HT-29 (cell line): ENCODE results near the gene UNC13D. TPM values are rescaled to one million over a fixed set of nuclear protein-coding genes. Genes with fewer than 3 reads are reported as not detected.
"Not testable (repeated sequence)": the region's sequence is repeated elsewhere in the genome, so short reads cannot be mapped to it uniquely, and the experiment has no call there.

Experiments used
- DNase-seq: peaks from one replicate; pipeline ENCODE4 v3.0.0-alpha.2; 2015; ENCODE audit warnings: low spot score
- total RNA-seq: library from RNA; depleted of rRNA; stranded (reverse); fragments of >200 nt; shearing (Covaris generic); gene quantifications from 2 replicates; pipeline ENCODE4 v1.2.3, GENCODE V29; 2014

Gene UNC13D
- total RNA-seq, 1 experiment from 2014 or later = 37.5 TPM

- no peak for DNase-seq
These were observed 22.7 kb downstream of the UNC13D start for GRCh38 chr17:75821552-75821951.

DNA sequence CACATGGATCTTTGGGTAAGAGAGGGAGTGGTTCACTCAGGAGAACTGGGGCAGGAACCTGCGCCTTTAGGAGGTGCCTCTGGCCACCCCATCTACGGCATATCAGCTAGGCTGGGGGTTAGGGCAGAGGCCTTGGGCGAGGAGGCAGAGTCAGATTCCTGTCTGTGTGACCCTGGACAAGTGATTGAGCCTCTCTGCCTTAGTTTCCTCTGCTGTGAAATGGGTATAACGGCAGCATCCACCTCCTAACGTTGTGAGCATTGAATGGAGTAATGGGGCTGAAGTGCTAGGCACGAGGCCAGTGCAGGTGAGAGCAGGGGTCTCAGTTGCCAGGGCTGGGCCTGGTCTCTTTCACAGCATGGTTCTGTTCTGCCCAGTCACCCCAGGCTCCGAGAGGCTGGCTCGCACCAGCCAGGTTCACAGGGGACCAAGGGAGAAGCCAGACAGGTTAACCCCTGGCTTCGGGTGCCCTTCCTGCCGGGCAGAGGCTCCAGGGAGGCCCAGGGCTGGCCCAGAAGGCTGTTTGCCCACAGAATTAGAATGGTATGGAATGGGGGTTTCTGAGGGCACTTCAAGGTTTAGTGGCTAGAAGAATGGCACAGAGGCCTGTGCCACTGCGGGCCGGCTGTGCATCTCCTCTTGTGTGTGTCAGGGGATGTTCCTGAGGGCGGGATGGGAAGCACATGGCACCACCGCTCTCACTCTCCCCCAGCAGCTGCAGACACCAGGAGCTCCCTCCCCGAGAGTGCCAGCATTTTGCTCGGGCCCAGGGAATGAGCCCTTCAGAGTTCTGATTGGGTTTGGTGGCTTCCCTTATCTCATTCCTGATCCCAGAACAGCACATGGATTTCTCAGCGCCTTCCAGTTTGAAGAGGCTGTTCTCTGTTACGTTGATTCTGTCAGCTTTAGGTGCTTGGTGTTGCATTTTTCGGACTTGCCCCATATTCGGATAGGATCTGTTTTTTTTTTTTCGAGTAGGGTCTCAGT is 23.8 kb downstream of the UNC13D start:
- DNase-seq = no peak

GRCh38 chr17:75819678-75820077 is 24.5 kb downstream of the UNC13D start:
- no peak for DNase-seq

DNA sequence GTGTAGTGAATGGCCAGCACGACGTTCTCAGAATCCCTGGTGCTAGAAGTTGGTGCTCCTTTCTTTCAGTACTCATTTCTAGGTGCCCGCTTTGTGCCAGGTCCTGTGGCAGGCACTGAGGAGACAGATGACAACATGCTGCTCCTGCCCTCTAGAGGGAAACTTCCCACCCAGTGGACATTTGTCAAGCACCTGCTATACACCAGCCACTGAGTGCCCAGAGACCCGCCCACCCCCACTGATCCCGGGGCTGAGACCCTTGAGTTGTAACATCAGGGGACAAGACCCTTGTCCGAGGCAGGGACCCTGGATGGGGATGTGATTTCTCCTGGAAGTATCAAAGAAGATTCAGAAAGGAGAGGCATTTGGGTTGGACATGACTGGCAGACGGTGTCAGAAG is 25.1 kb downstream of the UNC13D start:
- DNase-seq = no peak

- no peak for DNase-seq
These were observed 25.8 kb downstream of the UNC13D start for GRCh38 chr17:75818326-75818885.

DNA sequence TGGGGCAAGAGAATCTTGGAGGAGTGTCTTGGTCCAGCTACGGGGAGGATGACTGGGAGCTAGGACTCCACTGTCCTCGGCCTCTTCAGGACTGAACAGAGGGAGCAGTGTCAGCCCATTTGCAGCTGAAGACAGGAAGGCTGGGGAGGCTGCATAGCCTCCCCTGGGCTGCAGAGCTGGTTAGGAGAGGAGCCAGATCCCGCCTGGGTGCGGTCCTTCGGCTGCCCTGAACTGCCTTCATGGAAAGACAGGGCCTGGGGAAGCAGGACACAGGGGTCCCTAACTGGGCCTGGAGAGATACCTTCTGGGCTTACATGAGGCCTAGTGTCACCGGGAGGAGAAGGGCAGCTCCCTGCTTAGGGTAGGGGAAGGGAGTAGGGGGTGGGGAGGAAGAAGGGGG is 26.6 kb downstream of the UNC13D start:
- DNase-seq = no peak

- DNase-seq = no peak
These were observed 27.5 kb downstream of the UNC13D start for GRCh38 chr17:75816693-75817092.

DNA sequence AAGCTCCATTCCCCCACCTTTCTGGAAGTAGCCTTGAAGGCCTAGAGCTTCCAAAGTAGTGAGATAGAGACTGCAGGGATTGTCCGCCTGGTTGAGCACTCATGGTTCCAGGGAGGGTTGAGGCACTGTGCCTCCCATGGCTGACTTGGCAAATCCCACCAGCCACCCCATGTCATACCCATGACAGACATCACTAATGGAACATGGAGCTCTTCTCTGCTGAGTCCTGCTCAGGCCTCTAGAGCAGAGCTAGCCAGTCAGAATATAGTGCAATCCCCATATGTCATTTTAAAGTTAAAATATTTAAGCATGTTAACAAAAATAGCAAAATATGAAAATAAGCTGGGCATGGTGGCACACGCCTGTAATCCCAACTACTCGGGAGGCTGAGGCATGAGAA is 28.8 kb downstream of the UNC13D start:
- DNase-seq = no peak

GRCh38 chr17:75814900-75815373 is 29.3 kb downstream of the UNC13D start:
- no peak for DNase-seq

GRCh38 chr17:75814021-75814395 is 30.2 kb downstream of the UNC13D start:
- no peak for DNase-seq

DNA sequence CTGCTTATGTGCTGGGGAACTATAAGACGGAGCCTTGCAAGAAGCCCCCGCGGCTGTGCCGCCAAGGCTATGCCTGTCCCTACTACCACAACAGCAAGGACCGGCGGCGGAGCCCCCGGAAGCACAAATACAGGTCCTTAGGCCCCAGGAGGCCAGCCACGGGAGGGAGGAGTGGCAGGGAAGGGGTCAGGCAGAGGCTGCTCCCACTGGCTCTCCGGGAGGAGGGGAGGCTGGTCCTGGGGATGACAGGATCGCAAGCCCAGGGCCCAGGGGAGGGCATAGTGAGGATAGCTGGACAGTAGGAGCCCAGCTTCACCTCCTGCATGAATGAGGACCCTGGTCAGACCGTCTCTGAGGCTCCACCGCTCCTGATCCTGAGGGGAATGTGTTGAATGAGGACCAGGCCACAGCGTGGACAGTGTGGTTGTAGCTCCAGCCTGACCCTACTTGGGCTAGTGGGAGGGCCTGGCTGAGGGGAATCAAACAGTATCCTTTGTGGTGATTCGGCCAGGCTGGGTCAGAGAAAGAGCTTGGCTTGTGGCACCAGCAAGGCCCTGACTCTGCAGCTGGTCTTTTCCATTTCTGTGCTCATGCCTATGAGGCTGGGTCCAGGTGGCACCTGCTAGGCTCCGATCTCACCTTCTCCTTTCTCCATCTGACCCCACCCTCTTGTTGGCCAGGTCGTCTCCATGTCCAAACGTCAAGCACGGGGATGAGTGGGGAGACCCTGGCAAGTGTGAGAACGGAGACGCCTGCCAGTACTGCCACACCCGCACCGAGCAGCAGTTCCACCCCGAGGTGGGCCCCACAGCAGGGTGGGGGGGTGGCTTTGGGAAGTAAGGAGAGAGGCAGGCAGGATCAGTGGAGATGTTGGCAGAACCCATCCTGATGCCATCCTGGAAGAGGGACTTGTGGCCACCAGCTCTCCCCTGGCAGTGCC is 30.9 kb downstream of the UNC13D start:
- DNase-seq = no peak

GRCh38 chr17:75812096-75813013 is 31.8 kb downstream of the UNC13D start:
- no peak for DNase-seq

DNA sequence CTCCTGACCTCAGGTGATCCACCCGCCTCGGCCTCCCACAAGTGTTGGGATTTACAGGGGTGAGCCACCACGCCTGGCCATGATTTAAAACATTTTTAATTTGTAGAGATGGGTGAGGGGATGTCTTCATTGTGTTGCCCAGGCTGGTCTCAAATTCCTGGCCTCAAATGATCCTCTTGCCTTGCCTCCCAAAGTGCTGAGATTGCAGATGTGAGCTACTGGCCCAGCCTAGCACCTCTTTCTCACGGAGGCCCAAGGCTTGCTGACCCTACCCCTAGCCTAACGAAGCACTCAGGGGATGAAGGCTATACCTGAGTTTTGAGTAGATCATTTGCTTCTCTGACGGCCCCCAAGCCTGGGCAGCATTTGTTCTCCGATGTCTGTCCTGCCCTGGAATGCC is 33.0 kb downstream of the UNC13D start:
- DNase-seq = no peak

DNA sequence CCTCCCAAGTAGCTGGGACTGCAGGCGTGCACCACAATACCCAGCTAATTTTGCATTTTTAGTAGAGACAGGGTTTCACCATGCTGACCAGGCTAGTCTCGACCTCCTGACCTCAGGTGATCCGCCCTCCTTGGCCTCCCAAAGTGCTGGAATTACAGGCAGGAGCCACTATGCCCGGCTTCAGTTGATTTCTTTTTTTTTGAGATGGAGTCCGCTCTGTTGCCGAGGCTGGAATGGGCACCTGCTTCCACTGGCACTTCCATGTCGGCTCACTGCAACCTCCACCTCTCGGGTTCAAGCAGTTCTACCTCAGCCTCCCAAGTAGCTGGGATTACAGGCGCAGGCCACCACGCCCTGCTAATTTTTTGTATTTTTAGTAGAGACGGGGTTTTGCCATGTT is 33.4 kb downstream of the UNC13D start:
- DNase-seq = not testable (repeated sequence)

DNA sequence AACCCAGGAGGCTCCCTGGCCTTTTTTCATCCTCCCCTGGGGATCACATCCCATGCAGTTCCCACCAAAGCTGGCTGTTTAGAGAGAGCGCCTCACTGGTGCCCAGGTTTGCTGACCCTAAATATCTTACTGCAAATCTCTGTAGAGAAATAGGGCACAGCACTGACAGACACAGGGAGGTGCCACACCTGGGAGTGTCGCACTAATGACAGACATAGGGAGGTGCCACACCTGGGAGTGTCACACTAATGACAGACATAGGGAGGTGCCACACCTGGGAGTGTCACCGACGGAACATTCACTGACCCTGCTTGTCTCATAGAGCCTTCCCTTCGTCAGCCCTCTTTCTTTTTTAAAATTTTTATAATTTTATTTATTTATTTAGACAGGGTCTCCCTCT is 34.0 kb downstream of the UNC13D start:
- DNase-seq = no peak

- DNase-seq = no peak
These were observed 34.5 kb downstream of the UNC13D start for GRCh38 chr17:75809631-75810111.

- DNase-seq = no peak
These were observed 35.1 kb downstream of the UNC13D start for GRCh38 chr17:75808905-75809621.

DNA sequence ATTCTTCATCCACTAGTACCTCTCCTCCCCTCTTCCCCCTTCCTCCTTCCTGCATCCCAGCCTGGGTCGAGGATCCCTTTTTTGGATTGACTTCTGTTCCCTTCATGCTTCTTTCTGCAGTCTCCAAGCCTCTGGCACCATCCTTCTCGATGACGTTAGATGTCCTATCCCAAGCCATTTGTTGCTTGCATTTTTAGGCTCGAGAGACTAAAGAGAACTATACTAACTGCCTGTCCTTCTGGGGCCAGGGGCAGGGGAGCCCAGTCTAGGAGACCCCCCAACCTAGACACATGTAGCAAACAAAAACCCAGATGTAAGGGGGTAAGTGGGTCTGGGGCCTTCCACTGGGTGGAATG is 35.7 kb downstream of the UNC13D start:
- no peak for DNase-seq

GRCh38 chr17:75807861-75808260 is 36.3 kb downstream of the UNC13D start:
- no peak for DNase-seq
